OCI-LY3 (cell line): ENCODE measurements around the gene HOXA4.

Source experiments
- EZH2phosphoT487 ChIP-seq: fragments of 200-600 bp; shearing (Covaris generic); IDR thresholded peaks from 2 replicates; pipeline ENCODE4 v1.6.1; 2018; ENCODE audit warnings: antibody characterized with exemption, mixed run types, low read depth
- TF ChIP-seq, protein P1 (sequence below): fragments of 200-600, 300-600 bp; sonication (generic); IDR thresholded peaks from 2 replicates; pipeline ENCODE4 v1.5.1; 2014; ENCODE audit warnings: antibody characterized with exemption, low read length, low read depth

DNA sequence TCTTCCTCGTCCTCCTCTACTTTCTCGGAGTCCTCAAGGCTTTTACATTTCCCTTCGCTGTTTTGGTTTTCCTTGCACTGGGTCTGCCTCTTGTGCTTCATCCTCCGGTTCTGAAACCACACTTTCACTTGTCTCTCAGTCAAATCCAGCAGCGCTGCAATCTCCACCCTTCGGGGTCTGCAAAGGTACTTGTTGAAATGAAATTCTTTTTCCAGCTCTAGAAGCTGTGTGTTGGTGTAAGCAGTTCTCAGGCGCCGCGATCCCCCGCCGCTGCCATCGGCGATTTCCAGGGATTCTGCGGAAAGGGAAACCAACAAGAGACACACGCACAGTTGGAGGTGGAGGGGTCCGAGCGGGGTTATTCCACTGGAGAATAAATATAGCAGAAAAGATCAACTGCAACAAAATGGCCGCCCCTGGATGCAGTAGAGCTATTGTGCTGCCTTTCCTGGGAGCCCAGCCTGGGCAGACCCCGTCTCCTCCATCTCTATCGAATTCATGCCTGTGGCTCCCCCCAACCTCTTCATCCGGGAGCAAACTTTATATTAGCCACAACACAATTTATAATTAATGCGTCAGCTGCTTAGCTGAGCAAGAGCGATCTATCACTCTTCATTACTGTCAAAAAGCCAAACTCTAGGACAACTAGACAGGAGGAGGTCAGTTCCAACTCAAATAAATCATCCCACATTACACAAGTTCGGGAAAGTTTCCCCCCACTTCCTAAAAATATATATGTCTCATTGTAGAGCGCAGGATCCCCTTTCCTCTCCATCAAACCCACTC is 29.2 kb downstream of the HOXA4 start:
- TF ChIP-seq, protein P1, sequence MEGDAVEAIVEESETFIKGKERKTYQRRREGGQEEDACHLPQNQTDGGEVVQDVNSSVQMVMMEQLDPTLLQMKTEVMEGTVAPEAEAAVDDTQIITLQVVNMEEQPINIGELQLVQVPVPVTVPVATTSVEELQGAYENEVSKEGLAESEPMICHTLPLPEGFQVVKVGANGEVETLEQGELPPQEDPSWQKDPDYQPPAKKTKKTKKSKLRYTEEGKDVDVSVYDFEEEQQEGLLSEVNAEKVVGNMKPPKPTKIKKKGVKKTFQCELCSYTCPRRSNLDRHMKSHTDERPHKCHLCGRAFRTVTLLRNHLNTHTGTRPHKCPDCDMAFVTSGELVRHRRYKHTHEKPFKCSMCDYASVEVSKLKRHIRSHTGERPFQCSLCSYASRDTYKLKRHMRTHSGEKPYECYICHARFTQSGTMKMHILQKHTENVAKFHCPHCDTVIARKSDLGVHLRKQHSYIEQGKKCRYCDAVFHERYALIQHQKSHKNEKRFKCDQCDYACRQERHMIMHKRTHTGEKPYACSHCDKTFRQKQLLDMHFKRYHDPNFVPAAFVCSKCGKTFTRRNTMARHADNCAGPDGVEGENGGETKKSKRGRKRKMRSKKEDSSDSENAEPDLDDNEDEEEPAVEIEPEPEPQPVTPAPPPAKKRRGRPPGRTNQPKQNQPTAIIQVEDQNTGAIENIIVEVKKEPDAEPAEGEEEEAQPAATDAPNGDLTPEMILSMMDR, result no peak
- no peak for TF ChIP-seq EZH2phosphoT487
